Fibroblast of lung (primary cell): ENCODE data around the gene DSTN. TPM values are rescaled to one million over a fixed set of nuclear protein-coding genes. Genes with fewer than 3 reads are reported as not detected.

Experiments
- DNase-seq, 2 donors: peaks; one replicate each; pipeline versions ENCODE4 v3.0.0 to v3.0.0-alpha.2; 2010; ENCODE audit warnings: low read depth in 2 of 2
- H2AFZ ChIP-seq: 2 replicates; pipeline ENCODE4 v1.5.1; 2012; ENCODE audit warnings: low read length, control low read depth, inconsistent platforms
- H3K27ac ChIP-seq: 2 replicates; pipeline ENCODE4 v1.5.1; 2011; ENCODE audit warnings: low read length, control low read depth; ENCODE audit not compliant: insufficient read depth
- H3K27me3 ChIP-seq: 2 replicates; pipeline ENCODE4 v1.5.1; 2011; ENCODE audit warnings: mild to moderate bottlenecking, low read length; ENCODE audit not compliant: control insufficient read depth, insufficient read depth
- H3K36me3 ChIP-seq: 2 replicates; pipeline ENCODE4 v1.5.1; 2011; ENCODE audit warnings: low read length; ENCODE audit not compliant: control insufficient read depth, insufficient read depth
- H3K4me1 ChIP-seq: 2 replicates; pipeline ENCODE4 v1.5.1; 2011; ENCODE audit warnings: low read length; ENCODE audit not compliant: control insufficient read depth, insufficient read depth; ENCODE audit errors: extremely low read depth
- H3K4me2 ChIP-seq: 2 replicates; pipeline ENCODE4 v1.5.1; 2011; ENCODE audit warnings: low read length, control low read depth; ENCODE audit not compliant: insufficient read depth; ENCODE audit errors: extremely low read depth
- H3K4me3 ChIP-seq, 4 experiments: fragments of 200-600 bp in 1 of 4; sonication (generic) in 1 of 4; replicated peaks in 1 of 4; 2 replicates each; pipeline ENCODE4 v1.5.1; 2011 to 2016; ENCODE audit warnings: low read length in 4 of 4, low read depth in 3 of 4, mild to moderate bottlenecking in 3 of 4, control low read depth in 2 of 4, inconsistent platforms in 1 of 4, mixed read lengths in 1 of 4; ENCODE audit not compliant: insufficient read depth in 1 of 4; ENCODE audit errors: control extremely low read depth in 1 of 4
- H3K79me2 ChIP-seq: 2 replicates; pipeline ENCODE4 v1.5.1; 2012; ENCODE audit warnings: mild to moderate bottlenecking, low read length, inconsistent platforms; ENCODE audit not compliant: control insufficient read depth, insufficient read depth
- H3K9ac ChIP-seq: 2 replicates; pipeline ENCODE4 v1.5.1; 2011; ENCODE audit warnings: mild to moderate bottlenecking, low read length, control low read depth; ENCODE audit not compliant: insufficient read depth
- H3K9me3 ChIP-seq: 2 replicates; pipeline ENCODE4 v1.5.1; 2012; ENCODE audit warnings: low read depth, low read length; ENCODE audit not compliant: control insufficient read depth, insufficient read depth
- H4K20me1 ChIP-seq: 2 replicates; pipeline ENCODE4 v1.5.1; 2011; ENCODE audit warnings: low read length; ENCODE audit not compliant: control insufficient read depth, insufficient read depth; ENCODE audit errors: extremely low read depth
- CTCF ChIP-seq, 2 donors: IDR thresholded peaks in 1 of 2; conservative IDR thresholded peaks in 1 of 2; 1 replicate in 1 of 2; 2 replicates in 1 of 2; pipeline ENCODE4 v1.5.1; 2011 to 2012; ENCODE audit warnings: low read length in 2 of 2, control low read depth in 1 of 2, inconsistent platforms in 1 of 2, low read depth in 1 of 2, mild to moderate bottlenecking in 1 of 2
- EZH2 ChIP-seq: IDR thresholded peaks from 2 replicates; pipeline ENCODE4 v1.5.1; 2012; ENCODE audit warnings: low read length, control low read depth, mild to moderate bottlenecking; ENCODE audit errors: missing control alignments
- polyA plus RNA-seq, 2 donors: library from polyadenylated mRNA; depleted of rRNA in 1 of 2; stranded (reverse) in 1 of 2; unstranded in 1 of 2; fragments of >200 nt; gene quantifications; 2 replicates each; pipeline ENCODE4 v1.2.1, GENCODE V29; 2011 to 2012; ENCODE audit warnings: missing spikeins in 1 of 2
- total RNA-seq: library from RNA; depleted of rRNA; stranded (reverse); fragments of >200 nt; gene quantifications from 2 replicates; pipeline ENCODE4 v1.2.1, GENCODE V29; 2014

DSTN gene
- total and polyA plus RNA-seq, 2 donors (not counting 1 experiment from before 2014, with no cell fraction given) = 289 to 737 TPM

- peaks cover 16% of the 10 kb centered on the region for H3K4me1 ChIP-seq
- DNase-seq = peak in 1 of 2 donors; percentile 68
- no peak overlapping the region for H3K9ac ChIP-seq
- H3K27me3 ChIP-seq = no peaks in the 10 kb centered on the region
- H3K36me3 ChIP-seq = no peaks in the 10 kb centered on the region
- H3K79me2 ChIP-seq = no peaks in the 10 kb centered on the region
- peak overlapping the region; percentile 55 for H3K4me2 ChIP-seq
- no peak for TF ChIP-seq CTCF (conservative IDR thresholded peaks at IDR 0.05 in 1 of 2, IDR thresholded peaks at IDR 0.05 in 1 of 2; ENCODE audit: low read depth in 1 of 2, low read length in 2 of 2)
- TF ChIP-seq EZH2 = no peak
- peak overlapping the region; percentile 95 for H3K27ac ChIP-seq
- H4K20me1 ChIP-seq = no peaks in the 10 kb centered on the region
- no peak overlapping the region for H2AFZ ChIP-seq
- H3K4me3 ChIP-seq = peak overlapping the region in 2 of 4 experiments; percentile 11 to 15
- H3K9me3 ChIP-seq = no peaks in the 10 kb centered on the region
Measured at GRCh38 chr20:17556837-17557674, 12.8 kb upstream of the DSTN start.

- Histone ChIP-seq H4K20me1 (no peaks in the 10 kb centered on the region), H2AFZ (no peak overlapping the region), H3K27ac (peak overlapping the region; percentile 95), H3K4me3 (peak overlapping the region in 2 of 4 experiments; percentile 0 to 46), H3K4me2 (peak overlapping the region; percentile 55), H3K4me1 (peaks cover 16% of the 10 kb centered on the region), H3K9ac (peak overlapping the region; percentile 25), H3K27me3 (no peaks in the 10 kb centered on the region), H3K9me3 (no peaks in the 10 kb centered on the region), H3K79me2 (no peaks in the 10 kb centered on the region), H3K36me3 (no peaks in the 10 kb centered on the region)
- DNase-seq = peak; percentile 87 to 92
- TF ChIP-seq EZH2 (no peak), CTCF (conservative IDR thresholded peaks at IDR 0.05 in 1 of 2, IDR thresholded peaks at IDR 0.05 in 1 of 2; ENCODE audit: low read depth in 1 of 2, low read length in 2 of 2) (no peak)
Measured at GRCh38 chr20:17557675-17558006, 12.2 kb upstream of the DSTN start.

- peak overlapping the region; percentile 95 for H3K27ac ChIP-seq
- H3K4me3 ChIP-seq = peak overlapping the region in 3 of 4 experiments; percentile 22 to 46 (median 41)
- peak overlapping the region; percentile 67 for H3K9ac ChIP-seq
- H4K20me1 ChIP-seq = no peaks in the 10 kb centered on the region
- peak; percentile 94 to 95 for DNase-seq
- H3K4me2 ChIP-seq = peak overlapping the region; percentile 97
- H3K27me3 ChIP-seq = no peaks in the 10 kb centered on the region
- H2AFZ ChIP-seq = no peak overlapping the region
- H3K9me3 ChIP-seq = no peaks in the 10 kb centered on the region
- H3K79me2 ChIP-seq = no peaks in the 10 kb centered on the region
- peaks cover 16% of the 10 kb centered on the region for H3K4me1 ChIP-seq
- TF ChIP-seq CTCF (conservative IDR thresholded peaks at IDR 0.05 in 1 of 2, IDR thresholded peaks at IDR 0.05 in 1 of 2; ENCODE audit: low read depth in 1 of 2, low read length in 2 of 2) = no peak
- no peak for TF ChIP-seq EZH2
- H3K36me3 ChIP-seq = no peaks in the 10 kb centered on the region
Measured at GRCh38 chr20:17558154-17558940, 11.5 kb upstream of the DSTN start.
